Karpas-422 (cell line): ENCODE results near the gene TNK1. TPM values are rescaled to one million over a fixed set of nuclear protein-coding genes. Genes with fewer than 3 reads are reported as not detected.

Experiments used
- DNase-seq: peaks from one replicate; pipeline ENCODE4 v3.0.0-alpha.2; 2015
- H2AFZ ChIP-seq: fragments of 200-600 bp; sonication (generic); 2 replicates; pipeline ENCODE4 v1.6.1; 2014; ENCODE audit warnings: antibody characterized with exemption, low read length, mixed read lengths
- H3K27ac ChIP-seq: fragments of 200-600 bp; sonication (generic); 2 replicates; pipeline ENCODE4 v1.5.1; 2014; ENCODE audit warnings: mild to moderate bottlenecking, low read length, moderate library complexity
- H3K27me3 ChIP-seq: fragments of 200-600 bp; sonication (generic); 2 replicates; pipeline ENCODE4 v1.6.1; 2014; ENCODE audit warnings: low read length, mixed read lengths
- H3K36me3 ChIP-seq: fragments of 200-600 bp; sonication (generic); 2 replicates; pipeline ENCODE4 v1.6.1; 2014; ENCODE audit warnings: low read length, mixed read lengths; ENCODE audit not compliant: insufficient read depth
- H3K4me1 ChIP-seq: fragments of 200-600 bp; sonication (generic); 2 replicates; pipeline ENCODE4 v1.6.1; 2014; ENCODE audit warnings: mild to moderate bottlenecking, low read length, mixed read lengths
- H3K4me2 ChIP-seq: fragments of 200-600 bp; sonication (generic); 2 replicates; pipeline ENCODE4 v1.6.1; 2014; ENCODE audit warnings: low read length, low read depth, mild to moderate bottlenecking; ENCODE audit not compliant: poor library complexity, severe bottlenecking
- H3K4me3 ChIP-seq: fragments of 200-600 bp; sonication (generic); 2 replicates; pipeline ENCODE4 v1.5.1; 2014; ENCODE audit warnings: mild to moderate bottlenecking, antibody characterized with exemption, low read length, mixed read lengths
- H3K79me2 ChIP-seq: fragments of 200-600 bp; sonication (generic); 2 replicates; pipeline ENCODE4 v1.6.1; 2014; ENCODE audit warnings: mild to moderate bottlenecking, low read length, mixed read lengths
- H3K9ac ChIP-seq: fragments of 200-600 bp; sonication (generic); 2 replicates; pipeline ENCODE4 v1.6.0; 2014; ENCODE audit warnings: low read length
- H3K9me2 ChIP-seq: fragments of 200-600 bp; sonication (generic), shearing (Covaris generic); replicated peaks from 2 replicates; pipeline ENCODE4 v1.6.0; 2014; ENCODE audit warnings: mild to moderate bottlenecking, low read length, moderate library complexity; ENCODE audit not compliant: insufficient read depth
- H3K9me3 ChIP-seq: fragments of 300-700, 200-600 bp; sonication (generic); 2 replicates; pipeline ENCODE4 v1.6.1; 2014; ENCODE audit warnings: low read length, mixed read lengths
- H4K20me1 ChIP-seq: fragments of 200-600 bp; sonication (generic); 2 replicates; pipeline ENCODE4 v1.6.1; 2014; ENCODE audit warnings: mild to moderate bottlenecking, antibody characterized with exemption, low read length, low read depth; ENCODE audit not compliant: insufficient read depth
- total RNA-seq: library from RNA; depleted of rRNA; stranded (reverse); fragments of >200 nt; shearing (Covaris generic); gene quantifications from 2 replicates; pipeline ENCODE4 v1.2.3, GENCODE V29; 2014; ENCODE audit warnings: low replicate concordance

The TNK1 gene
- total RNA-seq, 1 experiment from 2014 or later: 0.75 TPM

- Histone ChIP-seq H3K4me2 (no peak overlapping the region), H3K4me1 (no peaks in the 10 kb centered on the region), H2AFZ (no peak overlapping the region), H3K4me3 (no peak overlapping the region), H3K36me3 (no peaks in the 10 kb centered on the region), H3K9me2 (no peaks in the 10 kb centered on the region), H3K79me2 (no peaks in the 10 kb centered on the region), H3K27ac (no peak overlapping the region), H3K9ac (no peak overlapping the region), H3K27me3 (no peaks in the 10 kb centered on the region), H3K9me3 (no peaks in the 10 kb centered on the region), H4K20me1 (no peaks in the 10 kb centered on the region)
- DNase-seq: no peak
Measured at GRCh38 chr17:7415784-7416183, 34.9 kb downstream of the TNK1 start.

GRCh38 chr17:7416323-7416722 is 35.4 kb downstream of the TNK1 start:
- Histone ChIP-seq H3K36me3 (no peaks in the 10 kb centered on the region), H3K27me3 (no peaks in the 10 kb centered on the region), H3K9ac (no peak overlapping the region), H3K4me1 (no peaks in the 10 kb centered on the region), H3K9me3 (no peaks in the 10 kb centered on the region), H3K4me2 (no peak overlapping the region), H3K4me3 (no peak overlapping the region), H3K79me2 (no peaks in the 10 kb centered on the region), H4K20me1 (no peaks in the 10 kb centered on the region), H3K9me2 (no peaks in the 10 kb centered on the region), H3K27ac (no peak overlapping the region), H2AFZ (no peak overlapping the region)
- DNase-seq: peak; percentile 59

GRCh38 chr17:7417056-7417655 is 36.3 kb downstream of the TNK1 start:
- no peak for DNase-seq
- Histone ChIP-seq H4K20me1 (no peaks in the 10 kb centered on the region), H3K4me1 (no peaks in the 10 kb centered on the region), H3K4me2 (no peak overlapping the region), H3K79me2 (no peaks in the 10 kb centered on the region), H3K9me2 (no peaks in the 10 kb centered on the region), H2AFZ (no peak overlapping the region), H3K27ac (no peak overlapping the region), H3K27me3 (no peaks in the 10 kb centered on the region), H3K36me3 (no peaks in the 10 kb centered on the region), H3K9me3 (no peaks in the 10 kb centered on the region), H3K9ac (no peak overlapping the region), H3K4me3 (no peak overlapping the region)

GRCh38 chr17:7418472-7419152 is 37.7 kb downstream of the TNK1 start:
- Histone ChIP-seq H3K27me3 (no peaks in the 10 kb centered on the region), H3K9ac (no peak overlapping the region), H3K27ac (no peak overlapping the region), H3K79me2 (no peaks in the 10 kb centered on the region), H3K4me3 (no peak overlapping the region), H3K4me1 (no peaks in the 10 kb centered on the region), H4K20me1 (no peaks in the 10 kb centered on the region), H3K36me3 (no peaks in the 10 kb centered on the region), H3K9me2 (no peaks in the 10 kb centered on the region), H3K9me3 (no peaks in the 10 kb centered on the region), H3K4me2 (no peak overlapping the region), H2AFZ (no peak overlapping the region)
- no peak for DNase-seq

- no peak within 1 kb of the TSS for H3K27ac ChIP-seq
- H3K9me3 ChIP-seq: no peaks in the 10 kb centered on the region
Measured at GRCh38 chr17:7419819-7420610, 39.1 kb downstream of the TNK1 start, which contains the start of gene SPEM1. TSS of gene SPEM1 (plus strand) at chr17:7420324. CDS start at chr17:7420385, 61 bp downstream.

GRCh38 chr17:7421186-7421585 is 40.3 kb downstream of the TNK1 start:
- Histone ChIP-seq H3K27ac (no peak overlapping the region), H4K20me1 (no peaks in the 10 kb centered on the region), H3K27me3 (no peaks in the 10 kb centered on the region), H3K4me3 (no peak overlapping the region), H3K79me2 (no peaks in the 10 kb centered on the region), H3K4me2 (no peak overlapping the region), H3K4me1 (no peaks in the 10 kb centered on the region), H3K9me3 (no peaks in the 10 kb centered on the region), H3K9ac (no peak overlapping the region), H2AFZ (no peak overlapping the region), H3K9me2 (no peaks in the 10 kb centered on the region), H3K36me3 (no peaks in the 10 kb centered on the region)
- no peak for DNase-seq

More at GRCh38 chr17:7419819-7420610, 39.1 kb downstream of the TNK1 start, which contains the start of gene SPEM1:
- no peaks in the 10 kb centered on the region for H3K36me3 ChIP-seq
- no peak within 1 kb of the TSS for H3K4me3 ChIP-seq
- no peak within 1 kb of the TSS for H2AFZ ChIP-seq
- H3K4me1 ChIP-seq: no peaks in the 10 kb centered on the region
- H4K20me1 ChIP-seq: no peaks in the 10 kb centered on the region
- H3K9me2 ChIP-seq: no peaks in the 10 kb centered on the region
- H3K4me2 ChIP-seq: no peak within 1 kb of the TSS
- H3K27me3 ChIP-seq: no peaks in the 10 kb centered on the region
- H3K9ac ChIP-seq: no peak within 1 kb of the TSS
- H3K79me2 ChIP-seq: no peaks in the 10 kb centered on the region
- DNase-seq: no peak

GRCh38 chr17:7423679-7424078 is 42.8 kb downstream of the TNK1 start:
- H3K9me3 ChIP-seq: no peaks in the 10 kb centered on the region
- H3K79me2 ChIP-seq: no peaks in the 10 kb centered on the region

GRCh38 chr17:7425316-7425715 is 44.4 kb downstream of the TNK1 start, which contains the start of gene SPEM2:
TSS of gene SPEM2 (plus strand) at chr17:7425616. CDS start at chr17:7425689, 73 bp downstream.
- no peaks in the 10 kb centered on the region for H3K27me3 ChIP-seq
- H3K27ac ChIP-seq: no peak within 1 kb of the TSS
- no peak within 1 kb of the TSS for H3K4me2 ChIP-seq
- no peaks in the 10 kb centered on the region for H3K9me2 ChIP-seq
- no peaks in the 10 kb centered on the region for H3K36me3 ChIP-seq
- no peaks in the 10 kb centered on the region for H3K79me2 ChIP-seq
- H3K4me1 ChIP-seq: no peaks in the 10 kb centered on the region
- H3K9ac ChIP-seq: no peak within 1 kb of the TSS
- no peaks in the 10 kb centered on the region for H3K9me3 ChIP-seq
- no peaks in the 10 kb centered on the region for H4K20me1 ChIP-seq
- H2AFZ ChIP-seq: no peak within 1 kb of the TSS
- no peak for DNase-seq
- H3K4me3 ChIP-seq: no peak within 1 kb of the TSS

More at GRCh38 chr17:7423679-7424078, 42.8 kb downstream of the TNK1 start:
- H3K4me3 ChIP-seq: no peak overlapping the region
- H3K36me3 ChIP-seq: no peaks in the 10 kb centered on the region
- DNase-seq: no peak
- H3K9me2 ChIP-seq: no peaks in the 10 kb centered on the region
- no peaks in the 10 kb centered on the region for H3K4me1 ChIP-seq
- H3K4me2 ChIP-seq: no peak overlapping the region
- H3K27ac ChIP-seq: no peak overlapping the region
- no peaks in the 10 kb centered on the region for H4K20me1 ChIP-seq
- H3K9ac ChIP-seq: no peak overlapping the region
- no peaks in the 10 kb centered on the region for H3K27me3 ChIP-seq
- no peak overlapping the region for H2AFZ ChIP-seq
